ENCODE results near the gene ASPDH. TPM values are rescaled to one million over a fixed set of nuclear protein-coding genes. Genes with fewer than 3 reads are reported as not detected.

ASPDH gene
- total and polyA plus RNA-seq, 12 donors: not detected

DNA sequence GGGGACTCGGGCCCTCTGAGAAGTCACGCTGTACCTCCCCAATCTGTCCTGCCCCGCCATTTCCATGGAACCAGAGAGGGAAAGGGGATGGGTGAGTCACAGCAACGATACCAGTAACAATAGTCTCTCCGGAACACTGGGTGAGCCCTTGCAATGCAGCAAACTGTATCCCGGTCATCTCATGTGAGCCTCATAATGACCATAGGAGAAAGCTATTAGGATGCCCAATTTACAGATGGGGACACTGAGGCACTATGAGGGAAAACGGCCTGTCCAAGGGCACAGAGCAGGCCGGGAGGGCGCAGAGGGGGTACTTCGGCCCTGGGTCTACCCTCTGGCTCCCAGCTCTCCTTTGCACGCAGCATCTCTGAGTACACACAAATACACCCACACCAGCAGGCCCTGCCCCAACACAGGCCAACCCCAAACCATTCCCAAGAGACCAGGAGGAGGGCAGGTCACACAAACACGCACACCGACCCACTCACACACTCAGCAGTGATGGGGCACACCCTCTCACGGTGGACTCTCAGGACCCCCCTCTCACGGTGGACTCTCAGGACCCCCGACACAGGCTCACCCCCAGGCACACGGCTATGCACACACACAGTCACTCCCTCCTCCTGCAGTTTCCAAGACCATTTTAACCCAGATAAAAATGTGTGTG lies 36.3 kb upstream of the ASPDH start:
- TF ChIP-seq, protein P1, sequence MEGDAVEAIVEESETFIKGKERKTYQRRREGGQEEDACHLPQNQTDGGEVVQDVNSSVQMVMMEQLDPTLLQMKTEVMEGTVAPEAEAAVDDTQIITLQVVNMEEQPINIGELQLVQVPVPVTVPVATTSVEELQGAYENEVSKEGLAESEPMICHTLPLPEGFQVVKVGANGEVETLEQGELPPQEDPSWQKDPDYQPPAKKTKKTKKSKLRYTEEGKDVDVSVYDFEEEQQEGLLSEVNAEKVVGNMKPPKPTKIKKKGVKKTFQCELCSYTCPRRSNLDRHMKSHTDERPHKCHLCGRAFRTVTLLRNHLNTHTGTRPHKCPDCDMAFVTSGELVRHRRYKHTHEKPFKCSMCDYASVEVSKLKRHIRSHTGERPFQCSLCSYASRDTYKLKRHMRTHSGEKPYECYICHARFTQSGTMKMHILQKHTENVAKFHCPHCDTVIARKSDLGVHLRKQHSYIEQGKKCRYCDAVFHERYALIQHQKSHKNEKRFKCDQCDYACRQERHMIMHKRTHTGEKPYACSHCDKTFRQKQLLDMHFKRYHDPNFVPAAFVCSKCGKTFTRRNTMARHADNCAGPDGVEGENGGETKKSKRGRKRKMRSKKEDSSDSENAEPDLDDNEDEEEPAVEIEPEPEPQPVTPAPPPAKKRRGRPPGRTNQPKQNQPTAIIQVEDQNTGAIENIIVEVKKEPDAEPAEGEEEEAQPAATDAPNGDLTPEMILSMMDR (IDR thresholded peaks at IDR 0.05): no peak
- 72 to 78% methylated on average over 17 of the region's 17 CpGs for WGBS, 2 donors
- Histone ChIP-seq H3K4me3 (peak overlapping the region in 1 of 10 donors; percentile 32), H3K27ac (no peak overlapping the region), H3K27me3 (peaks cover 0 to 80% (median 53%) of the 10 kb centered on the region in 7 donors), H3K4me1 (no peaks in the 10 kb centered on the region), H3K9me3 (no peaks in the 10 kb centered on the region), H3K36me3 (no peaks in the 10 kb centered on the region)
- ATAC-seq (no peak), DNase-seq (no peak)
- intact Hi-C loops (cut with DNase I): loop anchor here in 1 of 10 donors (10.0 kb wide), 1 partner anchor 235 kb away; no protein-coding TSS in a partner anchor

DNA sequence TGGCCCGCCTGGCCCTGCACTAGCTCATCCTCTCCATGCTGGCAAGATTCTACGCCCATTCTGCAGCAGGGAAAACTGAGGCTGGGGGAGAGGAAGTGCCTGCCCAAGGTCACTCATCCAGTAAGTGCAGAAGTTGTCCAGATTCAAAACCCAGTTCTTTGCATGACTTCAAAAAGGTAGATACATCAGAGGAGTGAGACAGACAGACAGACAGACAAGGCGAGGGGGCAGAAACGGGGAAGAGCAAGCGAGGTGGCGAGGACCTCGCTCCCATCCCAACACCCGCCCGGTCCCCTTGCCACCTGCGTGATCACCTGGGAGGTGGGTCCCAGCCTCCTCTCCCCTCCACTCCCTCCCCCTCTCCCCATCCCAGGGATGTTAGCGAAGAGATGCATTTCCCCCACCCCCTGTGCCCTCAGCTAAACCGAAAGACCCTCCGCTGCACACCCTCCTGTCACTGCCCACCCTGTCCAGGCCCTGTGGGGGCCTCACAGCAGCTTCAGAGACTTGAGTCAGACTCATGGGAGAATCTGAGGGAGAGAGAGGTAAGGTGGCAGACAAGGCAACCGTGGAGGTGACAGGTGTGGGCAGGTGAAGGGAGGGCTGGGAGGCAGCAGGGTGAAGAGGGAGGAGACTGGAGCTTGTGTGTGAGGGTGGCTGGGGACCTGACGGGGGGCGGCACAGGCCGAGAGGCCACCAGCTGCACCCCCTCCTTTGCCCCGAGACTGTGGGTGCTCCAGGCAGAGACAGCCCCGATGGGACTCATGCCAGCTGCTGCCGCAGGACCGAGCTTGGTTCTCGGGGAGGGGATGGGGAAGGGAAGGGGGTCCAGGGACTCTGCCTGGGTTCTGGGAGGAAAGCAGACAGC lies 35.6 kb upstream of the ASPDH start:
- intact Hi-C loops (cut with DNase I): loop anchor here in 1 of 10 donors (10.0 kb wide), 1 partner anchor 236 kb away; no protein-coding TSS in a partner anchor

DNA sequence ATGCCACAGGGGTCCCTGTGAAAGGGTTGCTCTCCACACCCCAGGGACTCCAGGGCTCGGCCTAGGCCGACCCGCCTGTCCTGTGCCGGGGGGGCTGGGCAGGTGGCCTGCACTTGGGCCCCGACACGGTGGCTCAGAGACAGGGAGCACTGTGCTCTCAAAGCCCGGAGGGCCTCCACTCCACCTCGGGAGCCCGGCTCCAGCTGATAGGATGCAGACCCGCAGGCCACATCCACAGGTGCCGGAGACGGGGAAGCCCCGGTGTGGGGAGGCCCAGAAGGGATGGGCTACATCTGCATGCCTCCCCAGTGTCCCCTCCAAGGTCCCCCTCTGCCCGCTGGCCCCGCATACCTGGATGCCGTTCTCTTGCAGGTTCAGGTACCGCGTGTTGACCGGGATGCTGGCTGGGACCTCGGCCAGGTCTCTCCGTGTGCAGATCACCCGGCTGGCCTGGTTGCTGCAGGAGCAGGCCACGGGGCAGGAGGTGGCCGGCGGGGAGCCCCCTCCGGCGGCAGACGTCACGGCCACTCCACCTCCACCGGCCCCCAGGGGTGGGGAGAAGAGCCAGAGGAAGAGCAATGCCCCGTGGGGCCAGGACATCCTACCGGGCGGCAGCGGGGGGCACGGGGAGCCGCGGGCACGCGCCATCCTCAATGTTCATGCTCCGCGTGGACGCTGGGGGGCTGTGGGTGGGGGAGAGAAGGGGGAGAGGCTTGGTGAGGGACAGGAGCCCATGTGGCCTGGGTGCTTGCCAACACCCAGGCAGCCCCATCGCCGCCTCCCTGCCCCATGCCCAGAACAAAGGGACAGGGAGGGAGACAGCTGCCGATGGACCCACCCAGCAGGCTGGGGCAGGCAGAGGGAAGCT lies 34.7 kb upstream of the ASPDH start:
- intact Hi-C loops (cut with DNase I): loop anchor here in 1 of 10 donors (10.0 kb wide), 1 partner anchor 236 kb away; no protein-coding TSS in a partner anchor
- TF ChIP-seq, protein P1 (IDR thresholded peaks at IDR 0.05): no peak
- Histone ChIP-seq H3K27me3 (peaks cover 0 to 64% (median 39%) of the 10 kb centered on the region in 7 donors), H3K27ac (no peak overlapping the region), H3K36me3 (no peaks in the 10 kb centered on the region), H3K4me3 (no peak overlapping the region), H3K9me3 (no peaks in the 10 kb centered on the region), H3K4me1 (no peaks in the 10 kb centered on the region)
- no peak for ATAC-seq
- no peak for DNase-seq
- WGBS, 2 donors: 75 to 76% methylated on average over 45 of the region's 45 CpGs

More for the DNA sequence above, 35.6 kb upstream of the ASPDH start:
- 82 to 83% methylated on average over 20 to 22 of the region's 22 CpGs for WGBS, 2 donors
- Histone ChIP-seq H3K27ac (no peak overlapping the region), H3K36me3 (no peaks in the 10 kb centered on the region), H3K4me3 (no peak overlapping the region), H3K27me3 (peaks cover 0 to 72% (median 45%) of the 10 kb centered on the region in 7 donors), H3K9me3 (no peaks in the 10 kb centered on the region), H3K4me1 (no peaks in the 10 kb centered on the region)
- DNase-seq (no peak), ATAC-seq (no peak)
- TF ChIP-seq, protein P1 (IDR thresholded peaks at IDR 0.05): no peak
